Astrocyte (in vitro differentiated cells and primary cell): ENCODE results near the gene ASB12. TPM values are rescaled to one million over a fixed set of nuclear protein-coding genes. Genes with fewer than 3 reads are reported as not detected.

Experiments used
- DNase-seq: peaks from one replicate; pipeline ENCODE4 v3.0.0-alpha.2; 2010; ENCODE audit warnings: low read depth
- FAIRE-seq: peaks from 2 replicates; lab custom pipeline; 2011; peaks lifted over from hg19 to GRCh38; lab: Jason Lieb, UNC
- H2AFZ ChIP-seq: 2 replicates; pipeline ENCODE4 v1.6.0; 2012; ENCODE audit warnings: low read depth, low read length, inconsistent platforms
- H3K27ac ChIP-seq: 2 replicates; pipeline ENCODE4 v1.5.1; 2011; ENCODE audit warnings: low read depth, low read length, inconsistent platforms
- H3K27me3 ChIP-seq: 2 replicates; pipeline ENCODE4 v1.6.0; 2011; ENCODE audit warnings: low read length, inconsistent platforms; ENCODE audit not compliant: insufficient read depth
- H3K36me3 ChIP-seq: 2 replicates; pipeline ENCODE4 v1.5.1; 2011; ENCODE audit warnings: low read length, inconsistent platforms; ENCODE audit not compliant: insufficient read depth
- H3K4me1 ChIP-seq: 2 replicates; pipeline ENCODE4 v1.5.1; 2011; ENCODE audit warnings: low read length, inconsistent platforms; ENCODE audit not compliant: insufficient read depth
- H3K4me2 ChIP-seq: 2 replicates; pipeline ENCODE4 v1.6.0; 2012; ENCODE audit warnings: low read length, inconsistent platforms
- H3K4me3 ChIP-seq: 2 replicates; pipeline ENCODE4 v1.5.1; 2011; ENCODE audit warnings: low read depth, mild to moderate bottlenecking, low read length, inconsistent platforms; ENCODE audit not compliant: insufficient read depth
- H3K79me2 ChIP-seq: 2 replicates; pipeline ENCODE4 v1.6.0; 2012; ENCODE audit warnings: mild to moderate bottlenecking, low read length, inconsistent platforms; ENCODE audit not compliant: insufficient read depth
- H3K9ac ChIP-seq: 2 replicates; pipeline ENCODE4 v1.6.0; 2012; ENCODE audit warnings: mild to moderate bottlenecking, low read length, inconsistent platforms
- H3K9me3 ChIP-seq: 2 replicates; pipeline ENCODE4 v1.5.1; 2012; ENCODE audit warnings: low read depth, mild to moderate bottlenecking, low read length, inconsistent platforms; ENCODE audit not compliant: insufficient read depth
- H4K20me1 ChIP-seq: 2 replicates; pipeline ENCODE4 v1.6.0; 2012; ENCODE audit warnings: low read length, inconsistent platforms; ENCODE audit not compliant: insufficient read depth
- H3K27ac Mint-ChIP-seq: one replicate; pipeline ENCODE4 v1.8.0; 2021; ENCODE audit warnings: mild to moderate bottlenecking, mixed read lengths; ENCODE audit not compliant: unreplicated experiment
- H3K27me3 Mint-ChIP-seq: one replicate; pipeline ENCODE4 v1.8.0; 2021; ENCODE audit warnings: low read depth, mixed read lengths; ENCODE audit not compliant: unreplicated experiment
- H3K36me3 Mint-ChIP-seq: one replicate; pipeline ENCODE4 v1.8.0; 2021; ENCODE audit warnings: low read depth, mixed read lengths; ENCODE audit not compliant: unreplicated experiment
- H3K4me1 Mint-ChIP-seq: one replicate; pipeline ENCODE4 v1.8.0; 2021; ENCODE audit warnings: low read depth, mixed read lengths; ENCODE audit not compliant: unreplicated experiment
- H3K4me3 Mint-ChIP-seq: one replicate; pipeline ENCODE4 v1.8.0; 2021; ENCODE audit warnings: mild to moderate bottlenecking, moderate library complexity, mixed read lengths; ENCODE audit not compliant: unreplicated experiment
- H3K9me3 Mint-ChIP-seq: one replicate; pipeline ENCODE4 v1.8.0; 2021; ENCODE audit warnings: mild to moderate bottlenecking, mixed read lengths; ENCODE audit not compliant: unreplicated experiment
- CTCF ChIP-seq: IDR thresholded peaks from 2 replicates; pipeline ENCODE4 v1.5.1; 2011; ENCODE audit warnings: low read depth, mild to moderate bottlenecking, inconsistent platforms, low read length, moderate library complexity; ENCODE audit not compliant: insufficient read depth
- EZH2 ChIP-seq: IDR thresholded peaks from 2 replicates; pipeline ENCODE4 v1.6.1; 2012; ENCODE audit warnings: mild to moderate bottlenecking, low read length, inconsistent platforms; ENCODE audit not compliant: insufficient read depth
- total RNA-seq: library from RNA; stranded (reverse); gene quantifications from 2 replicates; pipeline ENCODE4 v1.2.1, GENCODE V29; 2021

Gene ASB12
- total RNA-seq, 1 donor from 2014 or later, result 0.16 TPM

GRCh38 chrX:64182208-64182607 lies 48.2 kb downstream of the ASB12 start:
- Mint-ChIP-seq H3K9me3 (no peaks in the 10 kb centered on the region), H3K4me3 (no peak overlapping the region), H3K36me3 (no peaks in the 10 kb centered on the region), H3K4me1 (no peaks in the 10 kb centered on the region), H3K27ac (no peak overlapping the region), H3K27me3 (no peaks in the 10 kb centered on the region)
- FAIRE-seq (no peak), DNase-seq (no peak)
- no peak overlapping the region for H3K4me2 ChIP-seq
- no peaks in the 10 kb centered on the region for H3K36me3 ChIP-seq
- no peaks in the 10 kb centered on the region for H3K27me3 ChIP-seq
- H3K9ac ChIP-seq, result no peak overlapping the region
- no peak for TF ChIP-seq CTCF
- no peak for TF ChIP-seq EZH2
- no peaks in the 10 kb centered on the region for H4K20me1 ChIP-seq
- no peaks in the 10 kb centered on the region for H3K79me2 ChIP-seq
- H3K27ac ChIP-seq, result no peak overlapping the region
- no peaks in the 10 kb centered on the region for H3K9me3 ChIP-seq
- H3K4me3 ChIP-seq, result no peak overlapping the region
- no peak overlapping the region for H2AFZ ChIP-seq
- H3K4me1 ChIP-seq, result no peaks in the 10 kb centered on the region

GRCh38 chrX:64176876-64177275 lies 53.5 kb downstream of the ASB12 start:
- Histone ChIP-seq H3K4me3 (no peak overlapping the region), H3K79me2 (no peaks in the 10 kb centered on the region), H3K27me3 (no peaks in the 10 kb centered on the region), H3K4me1 (no peaks in the 10 kb centered on the region), H3K9me3 (no peaks in the 10 kb centered on the region), H3K4me2 (no peak overlapping the region), H3K27ac (no peak overlapping the region), H4K20me1 (no peaks in the 10 kb centered on the region), H3K36me3 (no peaks in the 10 kb centered on the region), H3K9ac (no peak overlapping the region), H2AFZ (no peak overlapping the region)
- no peak for DNase-seq
- no peak for TF ChIP-seq EZH2
- no peak for TF ChIP-seq CTCF
- Mint-ChIP-seq H3K36me3 (no peaks in the 10 kb centered on the region), H3K4me3 (no peak overlapping the region), H3K9me3 (no peaks in the 10 kb centered on the region), H3K27me3 (no peaks in the 10 kb centered on the region), H3K4me1 (no peaks in the 10 kb centered on the region), H3K27ac (no peak overlapping the region)
- FAIRE-seq, result no peak

Other genes with a start within 250 kb of the ASB12 start
- gene AMER1, start 24.9 kb downstream of the ASB12 start, total RNA-seq, result 5.4 and 6.5 TPM in 2 replicates
- 0.89 and 1.6 TPM in 2 replicates for gene MTMR8, start 164.8 kb upstream of the ASB12 start, total RNA-seq